ENCODE data around the gene AP4B1.

The AP4B1 gene

GRCh38 chr1:113930499-113931161, 26.0 kb upstream of the AP4B1 start:
- peak; percentile 41 for DNase-seq (ENCODE audit: low read depth)

GRCh38 chr1:113929750-113930498, 25.3 kb upstream of the AP4B1 start:
- peak; percentile 26 for DNase-seq (ENCODE audit: low read depth)

GRCh38 chr1:113928941-113929749, 24.5 kb upstream of the AP4B1 start, which contains the start of gene HIPK1:
Gene HIPK1, plus strand, starts transcription at chr1:113929324.
- peak; percentile 47 for DNase-seq (ENCODE audit: low read depth)

GRCh38 chr1:113928187-113928930, 23.8 kb upstream of the AP4B1 start:
- DNase-seq (ENCODE audit: low read depth) = no peak

GRCh38 chr1:113924473-113924872, 19.9 kb upstream of the AP4B1 start:
- DNase-seq (ENCODE audit: low read depth) = no peak

- DNase-seq (ENCODE audit: low read depth) = no peak
These were observed 18.4 kb upstream of the AP4B1 start for GRCh38 chr1:113922957-113923356.

GRCh38 chr1:113918243-113918642, 13.6 kb upstream of the AP4B1 start:
- no peak for DNase-seq (ENCODE audit: low read depth)

- DNase-seq (ENCODE audit: low read depth) = no peak
These were observed 12.9 kb upstream of the AP4B1 start for GRCh38 chr1:113917400-113918082.

- no peak for DNase-seq (ENCODE audit: low read depth)
These were observed 12.4 kb upstream of the AP4B1 start for GRCh38 chr1:113916974-113917373.

- no peak for DNase-seq (ENCODE audit: low read depth)
These were observed 9.5 kb upstream of the AP4B1 start for GRCh38 chr1:113913887-113914664.

GRCh38 chr1:113913312-113913668, 8.7 kb upstream of the AP4B1 start:
- no peak for DNase-seq (ENCODE audit: low read depth)

- DNase-seq (ENCODE audit: low read depth) = peak; percentile 69
These were observed 8.2 kb upstream of the AP4B1 start for GRCh38 chr1:113912594-113913311.

GRCh38 chr1:113905435-113905861, 849 bp upstream of the AP4B1 start:
- no peak for DNase-seq (ENCODE audit: low read depth)

GRCh38 chr1:113904293-113904673, 316 bp downstream of the AP4B1 start:
- no peak for DNase-seq (ENCODE audit: low read depth)

GRCh38 chr1:113903501-113904292, 902 bp downstream of the AP4B1 start:
- no peak for DNase-seq (ENCODE audit: low read depth)

GRCh38 chr1:113901191-113901590, 3.4 kb downstream of the AP4B1 start:
- no peak for DNase-seq (ENCODE audit: low read depth)

- no peak for DNase-seq (ENCODE audit: low read depth)
These were observed 5.5 kb downstream of the AP4B1 start for GRCh38 chr1:113899111-113899510.

GRCh38 chr1:113898241-113898814, 6.3 kb downstream of the AP4B1 start:
- DNase-seq (ENCODE audit: low read depth) = no peak

GRCh38 chr1:113895961-113896360, 8.6 kb downstream of the AP4B1 start:
- no peak for DNase-seq (ENCODE audit: low read depth)
